Muscle layer of duodenum (tissue), 2 donors: Measurements from ENCODE around the gene IGF2BP3.

Source experiments
- H3K27ac ChIP-seq: one replicate; pipeline ENCODE4 v1.7.0; 2013; ENCODE audit warnings: mild to moderate bottlenecking, low read length
- H3K27me3 ChIP-seq: one replicate; pipeline ENCODE4 v1.7.0; 2013; ENCODE audit warnings: low read depth, mild to moderate bottlenecking, control low read depth, low read length
- H3K36me3 ChIP-seq, 2 donors: one replicate each; pipeline ENCODE4 v1.7.0; 2013; ENCODE audit warnings: low read length in 2 of 2, control low read depth in 1 of 2, mild to moderate bottlenecking in 1 of 2; ENCODE audit not compliant: insufficient read depth in 2 of 2, control insufficient read depth in 1 of 2
- H3K4me1 ChIP-seq, 2 donors: one replicate each; pipeline ENCODE4 v1.7.0; 2013; ENCODE audit warnings: low read length in 2 of 2, mild to moderate bottlenecking in 2 of 2, control low read depth in 1 of 2, moderate library complexity in 1 of 2; ENCODE audit not compliant: insufficient read depth in 2 of 2, control insufficient read depth in 1 of 2
- H3K4me3 ChIP-seq, 2 donors: one replicate each; pipeline ENCODE4 v1.7.0; 2013; ENCODE audit warnings: low read length in 2 of 2, low read depth in 1 of 2, mild to moderate bottlenecking in 1 of 2
- H3K9me3 ChIP-seq, 2 donors: one replicate each; pipeline ENCODE4 v1.7.0; 2013; ENCODE audit warnings: low read length in 2 of 2, control low read depth in 1 of 2, mild to moderate bottlenecking in 1 of 2; ENCODE audit not compliant: control insufficient read depth in 1 of 2
- donor health status: healthy.

Gene IGF2BP3

GRCh38 chr7:23372611-23373010 is 97.7 kb downstream of the IGF2BP3 start:
- H3K27ac ChIP-seq, result no peak overlapping the region
- no peaks in the 10 kb centered on the region for H3K36me3 ChIP-seq
- H3K27me3 ChIP-seq, result no peaks in the 10 kb centered on the region
- H3K4me1 ChIP-seq, result no peaks in the 10 kb centered on the region
- H3K9me3 ChIP-seq, result no peaks in the 10 kb centered on the region
- H3K4me3 ChIP-seq, result no peak overlapping the region

- H3K27me3 ChIP-seq, result no peaks in the 10 kb centered on the region
- H3K9me3 ChIP-seq, result no peaks in the 10 kb centered on the region
- H3K27ac ChIP-seq, result no peak overlapping the region
- H3K36me3 ChIP-seq, result no peaks in the 10 kb centered on the region
- H3K4me1 ChIP-seq, result no peaks in the 10 kb centered on the region
- H3K4me3 ChIP-seq, result no peak overlapping the region
These were observed 98.6 kb downstream of the IGF2BP3 start for GRCh38 chr7:23371654-23372053.

GRCh38 chr7:23369695-23370404 is 100.4 kb downstream of the IGF2BP3 start:
- no peaks in the 10 kb centered on the region for H3K36me3 ChIP-seq
- no peaks in the 10 kb centered on the region for H3K9me3 ChIP-seq
- no peaks in the 10 kb centered on the region for H3K27me3 ChIP-seq
- H3K27ac ChIP-seq, result no peak overlapping the region
- no peaks in the 10 kb centered on the region for H3K4me1 ChIP-seq
- H3K4me3 ChIP-seq, result no peak overlapping the region

- H3K9me3 ChIP-seq, result no peaks in the 10 kb centered on the region
- no peak overlapping the region for H3K27ac ChIP-seq
- H3K4me1 ChIP-seq, result no peaks in the 10 kb centered on the region
- no peak overlapping the region for H3K4me3 ChIP-seq
- H3K36me3 ChIP-seq, result no peaks in the 10 kb centered on the region
- H3K27me3 ChIP-seq, result no peaks in the 10 kb centered on the region
These were observed 101.2 kb downstream of the IGF2BP3 start for GRCh38 chr7:23369100-23369499.

GRCh38 chr7:23358152-23358674 is 112.1 kb downstream of the IGF2BP3 start:
- H3K27ac ChIP-seq, result no peak overlapping the region
- no peaks in the 10 kb centered on the region for H3K27me3 ChIP-seq
- H3K9me3 ChIP-seq, result no peaks in the 10 kb centered on the region
- no peaks in the 10 kb centered on the region for H3K4me1 ChIP-seq
- no peak overlapping the region for H3K4me3 ChIP-seq
- H3K36me3 ChIP-seq, result no peaks in the 10 kb centered on the region

- H3K36me3 ChIP-seq, result no peaks in the 10 kb centered on the region
- H3K4me1 ChIP-seq, result no peaks in the 10 kb centered on the region
- no peak overlapping the region for H3K4me3 ChIP-seq
- H3K27ac ChIP-seq, result no peak overlapping the region
- no peaks in the 10 kb centered on the region for H3K27me3 ChIP-seq
- H3K9me3 ChIP-seq, result no peaks in the 10 kb centered on the region
These were observed 112.8 kb downstream of the IGF2BP3 start for GRCh38 chr7:23357190-23358093.

- Histone ChIP-seq H3K9me3 (no peaks in the 10 kb centered on the region), H3K4me3 (no peak overlapping the region), H3K27me3 (no peaks in the 10 kb centered on the region), H3K36me3 (no peaks in the 10 kb centered on the region), H3K27ac (no peak overlapping the region), H3K4me1 (no peaks in the 10 kb centered on the region)
These were observed 113.6 kb downstream of the IGF2BP3 start for GRCh38 chr7:23356726-23357125.

- no peaks in the 10 kb centered on the region for H3K36me3 ChIP-seq
- no peaks in the 10 kb centered on the region for H3K9me3 ChIP-seq
- no peak overlapping the region for H3K4me3 ChIP-seq
- H3K4me1 ChIP-seq, result no peaks in the 10 kb centered on the region
- H3K27ac ChIP-seq, result no peak overlapping the region
- H3K27me3 ChIP-seq, result no peaks in the 10 kb centered on the region
These were observed 114.1 kb downstream of the IGF2BP3 start for GRCh38 chr7:23356168-23356567.

- H3K27me3 ChIP-seq, result no peaks in the 10 kb centered on the region
- H3K4me1 ChIP-seq, result no peaks in the 10 kb centered on the region
- no peak overlapping the region for H3K27ac ChIP-seq
- H3K4me3 ChIP-seq, result no peak overlapping the region
- H3K36me3 ChIP-seq, result no peaks in the 10 kb centered on the region
- no peaks in the 10 kb centered on the region for H3K9me3 ChIP-seq
These were observed 117.1 kb downstream of the IGF2BP3 start for GRCh38 chr7:23353172-23353571.

- H3K27me3 ChIP-seq, result no peaks in the 10 kb centered on the region
- no peak overlapping the region for H3K4me3 ChIP-seq
- H3K9me3 ChIP-seq, result no peaks in the 10 kb centered on the region
- no peak overlapping the region for H3K27ac ChIP-seq
- no peaks in the 10 kb centered on the region for H3K4me1 ChIP-seq
- no peaks in the 10 kb centered on the region for H3K36me3 ChIP-seq
These were observed 119.8 kb downstream of the IGF2BP3 start for GRCh38 chr7:23350466-23350865.

GRCh38 chr7:23349484-23350157 is 120.7 kb downstream of the IGF2BP3 start:
- Histone ChIP-seq H3K36me3 (no peaks in the 10 kb centered on the region), H3K4me3 (no peak overlapping the region), H3K27me3 (no peaks in the 10 kb centered on the region), H3K27ac (no peak overlapping the region), H3K9me3 (no peaks in the 10 kb centered on the region), H3K4me1 (no peaks in the 10 kb centered on the region)
